HCT116 (cell line): Measurements from ENCODE around the gene COL23A1.

ENCODE experiments used
- CBX3 ChIP-seq: IDR thresholded peaks from 2 replicates; pipeline ENCODE4 v1.6.1; 2012; ENCODE audit warnings: low read depth
- CTCF ChIP-seq, 3 experiments: fragments of 200-600 bp in 1 of 3; sonication (generic) in 1 of 3; IDR thresholded peaks in 2 of 3; conservative IDR thresholded peaks in 1 of 3; 2 replicates each; pipeline ENCODE4 v1.5.1; 2012 to 2017; ENCODE audit warnings: low read depth in 2 of 3, low read length in 2 of 3, antibody characterized with exemption in 1 of 3, borderline replicate concordance in 1 of 3, control low read depth in 1 of 3, mild to moderate bottlenecking in 1 of 3, mixed read lengths in 1 of 3, mixed run types in 1 of 3, moderate library complexity in 1 of 3; ENCODE audit not compliant: insufficient read depth in 1 of 3
- EZH2 ChIP-seq: fragments of 200-600 bp; sonication (generic); IDR thresholded peaks from 2 replicates; pipeline ENCODE4 v1.6.1; 2017; ENCODE audit warnings: antibody characterized with exemption, mixed run types
- EZH2phosphoT487 ChIP-seq: fragments of 200-600 bp; IDR thresholded peaks from 2 replicates; pipeline ENCODE4 v1.6.1; 2018; ENCODE audit warnings: antibody characterized with exemption, borderline replicate concordance
- MAX ChIP-seq: IDR thresholded peaks from 2 replicates; pipeline ENCODE4 v1.6.1; 2012
- POLR2A ChIP-seq: IDR thresholded peaks from 2 replicates; pipeline ENCODE4 v1.7.0; 2011; ENCODE audit warnings: borderline replicate concordance; ENCODE audit not compliant: insufficient read depth, insufficient read length; ENCODE audit errors: extremely low read depth
- POLR2AphosphoS5 ChIP-seq: IDR thresholded peaks from 2 replicates; pipeline ENCODE4 v1.6.1; 2011; ENCODE audit warnings: mild to moderate bottlenecking, low read depth, low read length, moderate library complexity
- RAD21 ChIP-seq: IDR thresholded peaks from 2 replicates; pipeline ENCODE4 v1.6.1; 2012; ENCODE audit warnings: low read depth, mild to moderate bottlenecking
- SIN3A ChIP-seq: IDR thresholded peaks from 2 replicates; pipeline ENCODE4 v1.6.1; 2012; ENCODE audit warnings: low read depth
- TCF7L2 ChIP-seq: IDR thresholded peaks from 2 replicates; pipeline ENCODE4 v1.7.0; 2011; ENCODE audit warnings: borderline replicate concordance, inconsistent platforms; ENCODE audit not compliant: insufficient read depth, insufficient read length; ENCODE audit errors: extremely low read depth
- ZNF274 ChIP-seq: fragments of 200-500 bp; sonication (Bioruptor generic); IDR thresholded peaks from 2 replicates; pipeline ENCODE4 v1.6.1; 2014; ENCODE audit warnings: mild to moderate bottlenecking, low read depth, low read length, inconsistent platforms

GRCh38 chr5:178455480-178455835 is 134.7 kb downstream of the COL23A1 start:
- no peak for TF ChIP-seq CTCF (IDR thresholded peaks at IDR 0.05 in 2 of 3, conservative IDR thresholded peaks at IDR 0.05 in 1 of 3; ENCODE audit: borderline replicate concordance in 1 of 3, insufficient read depth in 1 of 3, low read depth in 2 of 3, low read length in 2 of 3)
- TF ChIP-seq MAX = no peak
- TF ChIP-seq POLR2A = no peak
- TF ChIP-seq CBX3 = no peak
- no peak for TF ChIP-seq EZH2
- no peak for TF ChIP-seq TCF7L2
- TF ChIP-seq RAD21 = no peak
- TF ChIP-seq EZH2phosphoT487 = no peak
- no peak for TF ChIP-seq POLR2AphosphoS5
- TF ChIP-seq SIN3A = no peak
- TF ChIP-seq ZNF274 = no peak
